ENCODE data around the gene RAP1A.
"Not testable (repeated sequence)": the region's sequence is repeated elsewhere in the genome, so short reads cannot be mapped to it uniquely, and the experiment has no call there.

RAP1A gene

GRCh38 chr1:111597426-111597825 lies 22.2 kb upstream of the RAP1A start:
- DNase-seq (ENCODE audit: low read depth in 4 of 4, low spot score in 1 of 4), result no peak

- DNase-seq (ENCODE audit: low read depth in 4 of 4, low spot score in 1 of 4), result no peak
Observed at GRCh38 chr1:111598544-111598943, 21.0 kb upstream of the RAP1A start.

- no peak for DNase-seq (ENCODE audit: low read depth in 4 of 4, low spot score in 1 of 4)
Observed at GRCh38 chr1:111599781-111600693, 19.6 kb upstream of the RAP1A start.

- DNase-seq (ENCODE audit: low read depth in 4 of 4, low spot score in 1 of 4), result no peak
Observed at GRCh38 chr1:111600886-111601386, 18.7 kb upstream of the RAP1A start.

GRCh38 chr1:111602302-111602701 lies 17.3 kb upstream of the RAP1A start:
- no peak for DNase-seq (ENCODE audit: low read depth in 4 of 4, low spot score in 1 of 4)

GRCh38 chr1:111602974-111603373 lies 16.6 kb upstream of the RAP1A start:
- no peak for DNase-seq (ENCODE audit: low read depth in 4 of 4, low spot score in 1 of 4)

- peak in 3 of 4 experiments; percentile 36 to 62 (median 58) for DNase-seq (ENCODE audit: low read depth in 4 of 4, low spot score in 1 of 4)
Observed at GRCh38 chr1:111603979-111604378, 15.6 kb upstream of the RAP1A start.

- DNase-seq (ENCODE audit: low read depth in 4 of 4, low spot score in 1 of 4), result no peak
Observed at GRCh38 chr1:111604931-111605330, 14.7 kb upstream of the RAP1A start.

GRCh38 chr1:111605576-111605975 lies 14.0 kb upstream of the RAP1A start:
- DNase-seq (ENCODE audit: low read depth in 4 of 4, low spot score in 1 of 4), result no peak

- DNase-seq (ENCODE audit: low read depth in 4 of 4, low spot score in 1 of 4), result not testable (repeated sequence)
Observed at GRCh38 chr1:111606457-111607215, 13.0 kb upstream of the RAP1A start.

GRCh38 chr1:111608528-111608927 lies 11.1 kb upstream of the RAP1A start:
- not testable (repeated sequence) for DNase-seq (ENCODE audit: low read depth in 4 of 4, low spot score in 1 of 4)

- DNase-seq (ENCODE audit: low read depth in 4 of 4, low spot score in 1 of 4), result no peak
Observed at GRCh38 chr1:111611986-111612385, 7.6 kb upstream of the RAP1A start.

- no peak for DNase-seq (ENCODE audit: low read depth in 4 of 4, low spot score in 1 of 4)
Observed at GRCh38 chr1:111615870-111616715, 3.5 kb upstream of the RAP1A start.

- DNase-seq (ENCODE audit: low read depth in 4 of 4, low spot score in 1 of 4), result no peak
Observed at GRCh38 chr1:111618081-111618480, 1.5 kb upstream of the RAP1A start.

GRCh38 chr1:111618961-111619634 lies 491 bp upstream of the RAP1A start:
- DNase-seq (ENCODE audit: low read depth in 4 of 4, low spot score in 1 of 4), result no peak

- DNase-seq (ENCODE audit: low read depth in 4 of 4, low spot score in 1 of 4), result no peak
Observed at GRCh38 chr1:111620441-111620971, 917 bp downstream of the RAP1A start.

- no peak for DNase-seq (ENCODE audit: low read depth in 4 of 4, low spot score in 1 of 4)
Observed at GRCh38 chr1:111621050-111621449, 1.5 kb downstream of the RAP1A start.

- no peak for DNase-seq (ENCODE audit: low read depth in 4 of 4, low spot score in 1 of 4)
Observed at GRCh38 chr1:111622166-111622565, 2.6 kb downstream of the RAP1A start.

- DNase-seq (ENCODE audit: low read depth in 4 of 4, low spot score in 1 of 4), result no peak
Observed at GRCh38 chr1:111624382-111624781, 4.8 kb downstream of the RAP1A start.

GRCh38 chr1:111625276-111625675 lies 5.7 kb downstream of the RAP1A start:
- DNase-seq (ENCODE audit: low read depth in 4 of 4, low spot score in 1 of 4), result no peak
